Central memory CD8-positive, alpha-beta T cell (primary cell): ENCODE measurements around the gene SP100.
"Not testable (repeated sequence)": the region's sequence is repeated elsewhere in the genome, so short reads cannot be mapped to it uniquely, and the experiment has no call there.

Experiments
- ATAC-seq: fragments of 150-1000 bp; cut with Tn5 transposase; replicated peaks from 2 replicates; pipeline ENCODE4 v1.10.0; 2022; ENCODE audit warnings: mild to moderate bottlenecking, moderate FRiP score, moderate number of reproducible peaks; ENCODE audit not compliant: poor library complexity, severe bottlenecking; ENCODE audit errors: extremely low read depth
- DNase-seq, 2 donors: peaks; one replicate each; pipeline ENCODE4 v3.0.0; 2021; ENCODE audit warnings: low spot score in 2 of 2
- H3K27ac Mint-ChIP-seq: one replicate; pipeline ENCODE4 v1.8.0; 2022; ENCODE audit warnings: low read depth, mild to moderate bottlenecking, moderate library complexity, mixed read lengths
- H3K27me3 Mint-ChIP-seq: one replicate; pipeline ENCODE4 v1.8.0; 2022; ENCODE audit warnings: mixed read lengths
- H3K36me3 Mint-ChIP-seq: one replicate; pipeline ENCODE4 v1.8.0; 2022; ENCODE audit warnings: mild to moderate bottlenecking, moderate library complexity, mixed read lengths; ENCODE audit not compliant: insufficient read depth
- H3K4me1 Mint-ChIP-seq: one replicate; pipeline ENCODE4 v1.8.0; 2022; ENCODE audit warnings: mixed read lengths
- H3K4me3 Mint-ChIP-seq: one replicate; pipeline ENCODE4 v1.8.0; 2022; ENCODE audit warnings: mild to moderate bottlenecking, moderate library complexity, mixed read lengths
- H3K9me3 Mint-ChIP-seq: one replicate; pipeline ENCODE4 v1.8.0; 2022; ENCODE audit warnings: mixed read lengths

Gene SP100

DNA sequence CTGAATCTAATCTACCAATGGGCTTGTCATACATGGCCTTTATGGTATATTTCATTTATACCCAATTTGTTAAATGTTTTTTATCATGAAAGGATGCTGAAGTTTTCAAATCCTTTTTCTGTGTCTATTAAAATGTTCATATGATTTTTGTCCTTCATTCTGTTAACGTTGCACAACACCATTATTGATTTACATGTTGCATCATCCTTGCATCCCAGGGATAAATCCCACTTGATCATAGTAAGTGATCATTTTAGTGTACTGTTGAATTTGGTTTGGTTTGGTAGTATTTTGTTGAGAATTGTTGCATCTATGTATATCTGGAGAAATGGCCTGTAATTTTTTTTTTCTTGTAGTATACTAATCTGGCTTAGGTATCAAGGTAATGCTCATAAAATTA, 9.4 kb downstream of the SP100 start:
- Mint-ChIP-seq H3K9me3 (peaks cover 5% of the 10 kb centered on the region), H3K27ac (peak overlapping the region; percentile 84), H3K4me3 (peak overlapping the region; percentile 23), H3K36me3 (peaks cover 49% of the 10 kb centered on the region), H3K4me1 (peaks cover 88% of the 10 kb centered on the region), H3K27me3 (no peaks in the 10 kb centered on the region)
- ATAC-seq, result no peak
- no peak for DNase-seq

- H3K9me3 Mint-ChIP-seq, result peaks cover 5% of the 10 kb centered on the region
- peaks cover 23% of the 10 kb centered on the region for H3K36me3 Mint-ChIP-seq
- DNase-seq (no peak), ATAC-seq (no peak)
- H3K4me3 Mint-ChIP-seq, result no peak overlapping the region
- H3K27me3 Mint-ChIP-seq, result no peaks in the 10 kb centered on the region
- H3K4me1 Mint-ChIP-seq, result peaks cover 72% of the 10 kb centered on the region
- H3K27ac Mint-ChIP-seq, result peak overlapping the region; percentile 54
These were observed 13.5 kb downstream of the SP100 start for GRCh38 chr2:230429513-230429912.

DNA sequence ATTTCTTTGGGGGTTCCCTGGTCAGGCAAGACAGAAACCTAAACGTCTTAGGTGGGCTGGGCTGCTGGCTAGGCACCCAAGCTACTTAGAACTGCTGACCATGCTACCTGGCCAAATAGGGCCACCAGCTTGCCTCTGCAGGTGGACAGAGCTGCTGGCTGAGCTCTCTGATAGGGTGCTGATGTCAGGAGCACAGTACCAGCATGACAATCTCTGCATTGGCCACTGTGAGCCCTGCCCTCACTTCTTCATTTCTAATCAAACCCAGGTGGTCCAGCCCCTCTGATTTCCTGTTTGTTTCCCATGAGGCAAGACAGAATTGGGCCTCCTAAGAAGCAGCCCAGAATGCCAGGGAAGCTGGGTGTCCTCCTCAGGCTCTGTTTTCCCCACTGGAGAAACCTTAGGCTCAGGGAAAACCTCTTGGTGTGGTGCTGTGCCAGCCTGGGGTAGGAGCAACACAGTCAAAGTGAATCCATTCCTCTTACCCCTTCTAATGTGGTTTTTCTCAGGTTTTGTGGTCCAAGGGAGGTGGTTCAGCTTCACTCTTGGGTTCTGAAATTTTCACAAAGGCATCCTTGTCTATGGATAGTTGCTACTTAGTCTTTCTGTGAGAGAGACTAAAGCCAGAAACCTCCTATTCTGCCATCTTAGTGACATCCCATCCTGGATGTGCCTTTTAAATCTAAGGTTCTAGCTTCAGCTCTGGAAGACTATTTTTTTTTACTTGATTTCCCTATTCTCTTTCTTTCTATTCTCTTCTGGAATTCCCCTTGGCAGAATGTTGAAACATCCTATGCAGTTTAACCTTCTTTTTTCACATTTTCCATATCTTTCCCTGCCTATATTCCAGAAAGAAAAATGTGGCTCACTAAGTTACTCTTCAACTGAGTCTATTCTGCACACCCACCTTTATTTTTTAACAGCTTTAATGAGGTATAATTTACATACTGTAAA, 15.2 kb downstream of the SP100 start:
- peaks cover 21% of the 10 kb centered on the region for H3K36me3 Mint-ChIP-seq
- no peaks in the 10 kb centered on the region for H3K27me3 Mint-ChIP-seq
- H3K27ac Mint-ChIP-seq, result peak overlapping the region; percentile 26
- peak; percentile 54 for ATAC-seq
- no peak for DNase-seq
- peaks cover 6% of the 10 kb centered on the region for H3K9me3 Mint-ChIP-seq
- H3K4me1 Mint-ChIP-seq, result peaks cover 64% of the 10 kb centered on the region
- H3K4me3 Mint-ChIP-seq, result peak overlapping the region; percentile 3

DNA sequence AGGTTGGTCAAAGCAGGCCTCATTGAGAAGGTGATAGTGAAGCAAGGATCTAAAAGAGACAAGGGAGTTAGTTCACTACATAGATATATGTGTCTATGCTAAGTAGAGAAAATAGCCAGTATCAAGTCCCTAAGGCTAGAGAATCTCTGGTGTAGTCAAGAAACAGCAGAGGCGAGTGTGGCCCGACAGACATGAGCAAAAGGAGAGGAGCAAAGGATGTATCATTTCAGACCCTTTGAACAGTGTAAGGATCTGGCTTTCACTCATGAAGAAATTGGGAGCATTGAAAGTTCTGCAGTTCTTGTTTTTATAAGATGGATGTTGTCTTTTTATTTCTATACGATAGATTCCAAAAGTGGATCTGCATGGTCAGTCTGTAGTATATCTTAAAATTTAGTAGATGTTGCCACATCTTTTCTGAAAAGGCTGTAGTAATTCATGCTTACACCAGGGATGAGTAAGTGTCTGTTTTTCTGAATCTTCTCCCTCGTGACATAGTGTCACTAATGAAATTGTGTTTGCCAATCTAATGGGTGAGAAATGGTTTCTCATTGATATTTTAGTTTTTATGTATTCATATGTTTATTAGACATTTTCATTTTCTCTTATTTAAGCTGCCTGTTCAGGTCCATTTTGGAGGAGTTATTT, 18.8 kb downstream of the SP100 start:
- Mint-ChIP-seq H3K4me1 (peaks cover 48% of the 10 kb centered on the region), H3K4me3 (no peak overlapping the region), H3K27me3 (no peaks in the 10 kb centered on the region), H3K9me3 (peaks cover 5% of the 10 kb centered on the region), H3K36me3 (peaks cover 21% of the 10 kb centered on the region), H3K27ac (peak overlapping the region; percentile 85)
- no peak for ATAC-seq
- DNase-seq, result no peak

GRCh38 chr2:230435431-230435830, 19.4 kb downstream of the SP100 start:
- ATAC-seq (no peak), DNase-seq (no peak)
- no peaks in the 10 kb centered on the region for H3K27me3 Mint-ChIP-seq
- H3K36me3 Mint-ChIP-seq, result peaks cover 17% of the 10 kb centered on the region
- H3K4me3 Mint-ChIP-seq, result no peak overlapping the region
- peak overlapping the region; percentile 85 for H3K27ac Mint-ChIP-seq
- peaks cover 44% of the 10 kb centered on the region for H3K4me1 Mint-ChIP-seq
- H3K9me3 Mint-ChIP-seq, result peaks cover 5% of the 10 kb centered on the region

DNA sequence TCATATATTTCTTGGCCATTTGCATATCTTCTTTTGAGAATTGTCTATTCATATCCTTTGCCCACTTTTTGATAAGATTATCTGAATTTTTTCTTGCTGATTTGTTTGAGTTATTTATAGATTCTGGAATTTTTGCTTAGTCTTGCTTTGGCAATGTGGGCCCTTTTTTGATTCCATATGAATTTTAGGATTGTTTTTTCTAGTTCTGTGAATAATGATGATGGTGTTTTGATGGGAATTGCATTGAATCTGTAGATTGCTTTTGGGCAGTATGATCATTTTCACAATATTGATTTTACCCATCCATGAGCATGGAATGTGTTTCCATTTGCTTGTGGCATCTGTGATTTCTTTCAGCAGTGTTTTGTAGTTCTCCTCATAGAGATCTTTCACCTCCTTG, 23.1 kb downstream of the SP100 start:
- H3K36me3 Mint-ChIP-seq, result peaks cover 26% of the 10 kb centered on the region
- peak overlapping the region; percentile 95 for H3K27ac Mint-ChIP-seq
- peak overlapping the region; percentile 51 for H3K4me3 Mint-ChIP-seq
- not testable (repeated sequence) for ATAC-seq, H3K27me3 Mint-ChIP-seq, H3K9me3 Mint-ChIP-seq, DNase-seq
- H3K4me1 Mint-ChIP-seq, result peaks cover 45% of the 10 kb centered on the region

- DNase-seq (no peak), ATAC-seq (no peak)
- H3K27ac Mint-ChIP-seq, result peak overlapping the region; percentile 95
- peaks cover 29% of the 10 kb centered on the region for H3K36me3 Mint-ChIP-seq
- peaks cover 5% of the 10 kb centered on the region for H3K9me3 Mint-ChIP-seq
- no peaks in the 10 kb centered on the region for H3K27me3 Mint-ChIP-seq
- peak overlapping the region; percentile 51 for H3K4me3 Mint-ChIP-seq
- H3K4me1 Mint-ChIP-seq, result peaks cover 41% of the 10 kb centered on the region
These were observed 23.6 kb downstream of the SP100 start for GRCh38 chr2:230439590-230439989.

DNA sequence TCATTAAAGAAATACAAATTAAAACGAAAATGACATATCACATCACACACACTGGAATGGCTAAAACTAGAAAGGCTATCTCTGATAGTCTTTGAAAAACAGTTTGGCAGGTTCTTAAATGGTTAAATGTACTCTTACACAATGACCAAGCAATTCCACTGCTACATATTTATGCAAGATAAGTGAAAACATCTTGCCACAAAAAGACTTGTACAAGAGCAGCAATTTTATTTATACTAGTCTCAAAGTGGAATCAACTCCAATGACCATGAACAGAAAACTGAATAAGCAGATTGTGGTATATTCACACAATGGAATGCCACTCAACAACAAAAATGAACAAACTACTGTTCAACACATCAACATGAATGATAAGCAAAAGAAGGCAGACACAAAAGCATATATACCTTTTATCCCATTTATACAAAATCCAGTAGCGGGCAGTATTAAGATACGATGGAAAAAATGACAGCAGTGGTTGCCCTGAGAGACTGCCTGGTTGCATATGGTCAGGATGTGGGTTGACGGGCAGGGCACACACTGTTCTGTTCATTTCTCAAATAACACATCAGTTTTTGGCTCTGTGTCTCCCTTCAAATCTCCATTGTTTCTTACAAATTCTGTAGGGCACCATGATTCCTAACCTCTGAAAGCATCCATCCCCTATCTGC, 25.4 kb downstream of the SP100 start:
- peaks cover 3% of the 10 kb centered on the region for H3K9me3 Mint-ChIP-seq
- H3K36me3 Mint-ChIP-seq, result peaks cover 32% of the 10 kb centered on the region
- H3K27ac Mint-ChIP-seq, result peak overlapping the region; percentile 77
- ATAC-seq (peak; percentile 97), DNase-seq (peak in 1 of 2 donors; percentile 32)
- H3K4me3 Mint-ChIP-seq, result peak overlapping the region; percentile 59
- peaks cover 44% of the 10 kb centered on the region for H3K4me1 Mint-ChIP-seq
- no peaks in the 10 kb centered on the region for H3K27me3 Mint-ChIP-seq

DNA sequence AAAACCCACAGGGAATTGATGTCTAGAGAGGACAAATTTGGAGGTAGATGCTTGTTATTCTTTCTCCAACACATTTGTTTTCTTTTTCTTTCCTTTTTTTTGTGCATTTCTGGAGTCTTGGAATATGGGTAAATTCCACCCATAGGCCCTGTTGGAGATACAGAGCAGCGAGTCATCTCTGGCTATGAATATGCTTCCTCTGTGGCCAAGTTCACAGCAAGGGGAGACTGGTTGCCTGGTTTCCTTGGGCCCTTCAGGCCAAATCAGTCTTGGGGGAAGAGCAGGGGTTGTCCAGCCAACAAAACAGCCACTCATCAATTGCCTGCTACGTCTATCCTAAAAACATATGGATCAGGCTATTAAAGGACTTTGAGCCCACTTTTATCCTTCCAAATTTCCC, 27.5 kb downstream of the SP100 start:
- no peaks in the 10 kb centered on the region for H3K27me3 Mint-ChIP-seq
- no peak overlapping the region for H3K4me3 Mint-ChIP-seq
- no peak for ATAC-seq
- H3K9me3 Mint-ChIP-seq, result no peaks in the 10 kb centered on the region
- DNase-seq, result no peak
- peaks cover 61% of the 10 kb centered on the region for H3K4me1 Mint-ChIP-seq
- H3K36me3 Mint-ChIP-seq, result peaks cover 45% of the 10 kb centered on the region
- H3K27ac Mint-ChIP-seq, result no peak overlapping the region

DNA sequence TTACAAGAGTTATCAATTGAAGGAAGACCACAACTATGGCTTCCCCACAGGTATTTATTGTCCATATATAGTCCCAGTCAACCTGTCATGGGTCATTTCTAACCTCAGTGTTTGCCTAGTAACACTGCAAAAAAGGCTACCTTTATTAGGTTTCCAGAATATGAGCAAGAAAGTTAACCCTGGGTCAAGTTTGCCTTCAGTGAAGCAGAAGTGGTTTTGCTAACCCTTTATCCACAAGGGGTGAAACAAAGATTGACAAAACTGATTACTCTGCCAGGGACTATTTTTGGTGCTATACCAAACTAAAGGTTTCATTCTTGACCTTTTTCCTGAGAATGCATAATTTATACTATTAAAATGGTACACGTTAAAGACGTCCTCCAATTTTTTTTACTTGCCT, 28.8 kb downstream of the SP100 start:
- Mint-ChIP-seq H3K9me3 (no peaks in the 10 kb centered on the region), H3K27ac (no peak overlapping the region), H3K4me3 (no peak overlapping the region), H3K4me1 (peaks cover 63% of the 10 kb centered on the region), H3K36me3 (peaks cover 47% of the 10 kb centered on the region), H3K27me3 (no peaks in the 10 kb centered on the region)
- DNase-seq (no peak), ATAC-seq (no peak)

DNA sequence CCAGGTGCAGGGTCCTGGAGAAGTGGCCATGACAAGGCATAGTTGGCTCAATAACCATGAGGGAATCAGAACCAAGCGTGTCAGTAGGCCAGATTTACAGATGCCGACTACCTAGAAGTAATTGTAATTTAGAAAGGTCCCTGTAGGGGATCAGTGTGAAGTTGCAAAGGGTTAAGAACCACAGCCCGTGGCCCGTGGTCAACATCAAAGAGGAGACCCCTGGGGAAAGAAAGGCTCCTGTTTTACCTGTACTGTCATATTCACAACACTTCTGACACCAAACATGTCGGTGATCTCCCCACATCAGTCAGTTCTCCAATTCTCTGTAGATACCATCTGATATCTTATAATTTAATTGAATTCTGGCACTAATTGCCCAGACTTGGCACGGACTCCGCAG, 31.0 kb downstream of the SP100 start:
- no peak overlapping the region for H3K4me3 Mint-ChIP-seq
- no peaks in the 10 kb centered on the region for H3K9me3 Mint-ChIP-seq
- DNase-seq (no peak), ATAC-seq (no peak)
- peak overlapping the region; percentile 94 for H3K27ac Mint-ChIP-seq
- no peaks in the 10 kb centered on the region for H3K27me3 Mint-ChIP-seq
- peaks cover 68% of the 10 kb centered on the region for H3K4me1 Mint-ChIP-seq
- peaks cover 58% of the 10 kb centered on the region for H3K36me3 Mint-ChIP-seq
